WI38 (cell line): ENCODE measurements around the gene DNLZ.

Source experiments
- H3K4me3 ChIP-seq: 2 replicates; pipeline ENCODE4 v1.5.1; 2011; ENCODE audit warnings: low read depth, mild to moderate bottlenecking, control low read depth, low read length
- CTCF ChIP-seq: IDR thresholded peaks from 2 replicates; pipeline ENCODE4 v1.5.1; 2012; ENCODE audit warnings: low read depth, mild to moderate bottlenecking, control low read depth, low read length

Gene DNLZ

DNA sequence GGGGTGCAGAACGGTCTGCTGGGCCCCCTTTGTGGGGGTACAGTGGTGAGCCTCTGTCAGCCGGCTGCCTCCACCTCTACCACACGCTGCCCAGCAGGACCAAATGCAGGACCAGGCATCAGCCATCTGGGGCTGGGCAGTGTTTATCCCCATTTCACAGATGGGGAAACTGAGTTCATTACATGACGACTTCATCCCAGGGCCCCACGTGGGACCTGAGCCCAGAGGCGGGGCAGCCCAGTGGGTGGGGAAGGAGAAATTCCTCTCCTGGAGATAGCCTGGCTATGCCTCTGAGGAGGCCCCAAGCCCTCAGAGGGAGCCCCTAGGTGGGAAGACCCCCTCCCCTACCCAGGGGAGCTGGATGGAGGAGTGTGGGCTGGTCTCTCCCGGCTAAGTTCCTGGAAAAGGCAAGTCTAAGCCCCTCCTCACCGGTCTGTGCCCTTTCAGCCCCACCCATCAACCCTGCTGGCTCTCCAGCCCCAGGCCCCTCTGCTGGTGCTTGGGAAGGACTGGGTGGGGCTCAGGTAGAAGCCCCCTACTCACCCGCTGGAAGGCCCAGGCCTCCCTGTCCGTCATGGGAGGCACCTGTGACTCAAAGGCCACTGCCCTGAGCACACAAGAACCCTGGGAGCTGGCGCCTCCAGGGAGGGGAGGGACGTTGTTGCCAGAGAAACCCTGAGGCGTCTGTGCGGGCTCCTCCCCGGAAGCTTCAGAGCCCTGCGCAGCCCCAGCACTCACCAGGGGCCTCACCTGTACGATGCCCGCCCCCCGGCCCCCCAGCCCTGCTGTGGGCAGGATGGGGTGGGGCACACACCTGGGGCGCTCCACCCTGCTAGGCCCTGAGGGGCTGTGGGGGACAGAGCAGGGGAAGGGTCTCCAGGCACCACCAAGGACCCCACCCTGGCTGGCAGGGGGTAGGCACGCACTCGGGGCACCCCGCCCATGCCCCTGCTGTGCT is 52.2 kb downstream of the DNLZ start:
- no peak for TF ChIP-seq CTCF
- H3K4me3 ChIP-seq = no peak overlapping the region

- TF ChIP-seq CTCF = no peak
- H3K4me3 ChIP-seq = no peak overlapping the region
Observed at GRCh38 chr9:136310273-136311030, 53.1 kb downstream of the DNLZ start.

- no peak overlapping the region for H3K4me3 ChIP-seq
- TF ChIP-seq CTCF = no peak
Observed at GRCh38 chr9:136309806-136310220, 53.7 kb downstream of the DNLZ start.
